GM18502 (cell line): ENCODE data around the gene IBA57.
A peak's percentile ranks its signal among the peaks of the same experiment; 100 is the strongest.

Experiments used
- ATAC-seq: cut with Tn5 transposase; IDR thresholded peaks from one replicate; pipeline ENCODE4 v1.9.1; 2021; ENCODE audit warnings: mild to moderate bottlenecking; ENCODE audit not compliant: unreplicated experiment, poor library complexity

The IBA57 gene

GRCh38 chr1:228165372-228166169, at the start of gene IBA57:
TSS of gene IBA57 (plus strand) at chr1:228165804. CDS start at chr1:228165817, 13 bp downstream.
- ATAC-seq: peak; percentile 85

GRCh38 chr1:228117335-228117734, 48.3 kb upstream of the IBA57 start:
- ATAC-seq: no peak

GRCh38 chr1:228118040-228118439, 47.6 kb upstream of the IBA57 start:
- no peak for ATAC-seq

- no peak for ATAC-seq
Observed at GRCh38 chr1:228120351-228120750, 45.3 kb upstream of the IBA57 start.

DNA sequence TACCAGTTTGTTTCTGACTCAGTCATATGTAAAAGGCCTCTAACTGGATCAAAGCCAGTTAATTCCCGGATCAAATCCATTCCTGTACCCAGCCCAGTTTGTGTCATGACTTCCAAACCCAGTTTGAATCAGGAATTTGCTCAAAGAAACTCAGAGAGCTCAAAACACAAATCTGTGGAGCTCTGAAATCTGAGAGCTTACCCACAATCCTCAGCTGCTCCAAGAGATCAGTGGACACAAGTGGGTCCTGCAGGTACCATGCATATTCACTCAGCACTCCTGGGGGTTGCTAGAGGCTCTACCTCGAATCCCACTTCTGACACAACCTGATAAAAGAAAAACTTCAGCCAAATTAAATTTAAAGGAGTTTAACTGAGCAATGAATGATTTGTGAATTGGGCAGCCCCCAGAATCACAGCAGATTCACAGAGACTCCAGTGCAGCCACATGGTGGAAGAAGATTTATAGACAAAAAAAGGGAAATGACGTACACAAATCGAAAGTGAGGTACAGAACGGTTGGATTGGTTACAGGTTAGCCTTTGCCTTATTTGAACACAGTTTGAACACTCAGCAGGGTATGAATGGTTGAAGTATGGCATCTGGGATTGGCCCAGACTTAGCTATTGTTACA, 44.6 kb upstream of the IBA57 start:
- ATAC-seq: no peak

DNA sequence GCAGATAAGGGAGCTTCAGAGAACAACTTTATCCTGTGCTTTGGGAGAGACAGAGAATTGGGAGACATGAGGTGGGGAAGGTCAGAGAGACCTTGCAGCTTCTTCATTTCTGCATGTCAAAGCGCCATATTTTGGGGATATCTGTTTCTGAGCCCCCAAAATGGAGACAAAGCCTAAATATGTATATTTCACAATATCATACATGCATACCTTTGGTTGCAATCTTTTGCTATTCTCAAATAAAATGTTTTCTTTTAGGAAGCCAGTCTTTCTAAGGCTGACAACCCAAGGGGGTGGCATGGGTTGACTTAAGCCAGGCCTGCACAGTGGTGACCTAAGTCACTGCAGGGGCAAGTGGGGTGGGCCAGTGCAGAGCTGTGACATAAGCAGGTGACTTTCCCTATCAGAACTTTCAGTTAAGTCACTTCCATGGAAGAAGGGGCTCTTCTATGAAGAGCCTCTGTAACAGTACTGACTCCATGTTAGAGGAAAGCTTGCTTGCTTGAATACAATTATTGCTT, 42.6 kb upstream of the IBA57 start:
- ATAC-seq: no peak

GRCh38 chr1:228123505-228123904, 42.1 kb upstream of the IBA57 start:
- no peak for ATAC-seq

DNA sequence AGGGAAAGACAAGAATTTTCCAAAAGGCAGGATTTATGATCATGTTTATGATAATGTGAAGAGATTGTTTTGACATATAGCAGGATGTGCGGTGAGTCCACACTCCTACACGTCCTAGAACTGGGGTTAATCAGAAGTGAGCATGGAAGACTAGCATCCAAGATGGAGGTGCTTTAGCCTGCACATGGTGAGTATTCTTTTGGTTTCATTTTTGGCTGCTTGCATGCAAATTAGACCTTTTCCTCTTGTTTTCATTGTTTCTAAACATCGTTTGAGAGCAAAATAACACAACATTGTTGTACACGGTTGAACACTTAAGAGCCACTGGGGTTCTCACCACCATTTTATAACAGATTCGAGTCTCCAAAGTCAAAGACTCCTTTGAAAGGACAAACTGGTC, 40.4 kb upstream of the IBA57 start:
- no peak for ATAC-seq

DNA sequence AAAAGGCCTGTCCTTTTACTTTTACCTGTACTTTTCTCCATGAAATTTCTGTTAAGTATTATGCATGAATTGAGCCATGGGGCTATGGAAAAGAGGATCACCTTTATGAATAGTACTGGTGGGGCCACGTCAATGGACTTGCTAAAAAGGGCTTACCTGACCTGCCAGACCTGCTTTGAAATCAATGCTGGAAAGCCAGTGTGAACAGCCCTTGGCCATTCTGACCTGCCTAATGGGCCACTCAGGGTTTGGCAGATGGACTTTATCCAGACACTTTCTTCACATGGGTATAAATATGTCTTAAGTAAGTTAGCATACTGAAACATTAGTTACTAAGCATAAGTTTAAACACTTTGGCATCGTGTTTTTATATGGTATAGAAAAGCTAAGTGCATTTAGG, 33.8 kb upstream of the IBA57 start:
- ATAC-seq: no peak

DNA sequence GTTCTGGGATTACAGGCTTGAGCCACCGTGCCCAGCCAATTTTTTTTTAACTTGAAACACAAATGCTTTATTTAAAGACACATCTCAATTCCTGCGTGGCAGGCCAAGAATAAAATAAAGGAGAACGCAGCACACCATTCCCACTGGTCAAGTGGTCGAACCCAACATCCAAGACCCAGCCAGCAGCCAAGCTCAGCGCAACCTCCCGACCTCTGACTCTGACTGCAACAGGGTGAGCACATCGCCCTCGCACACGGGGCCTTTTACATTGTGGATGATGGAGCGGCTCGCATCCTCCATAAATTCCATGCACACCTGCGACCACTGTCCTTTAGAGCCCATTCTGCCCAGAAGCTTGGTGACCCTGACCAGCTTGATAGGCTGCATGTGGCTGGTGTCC, 31.0 kb upstream of the IBA57 start:
- no peak for ATAC-seq

- no peak for ATAC-seq
Observed at GRCh38 chr1:228136901-228137300, 28.7 kb upstream of the IBA57 start.

GRCh38 chr1:228139406-228139930, 26.1 kb upstream of the IBA57 start:
- no peak for ATAC-seq

DNA sequence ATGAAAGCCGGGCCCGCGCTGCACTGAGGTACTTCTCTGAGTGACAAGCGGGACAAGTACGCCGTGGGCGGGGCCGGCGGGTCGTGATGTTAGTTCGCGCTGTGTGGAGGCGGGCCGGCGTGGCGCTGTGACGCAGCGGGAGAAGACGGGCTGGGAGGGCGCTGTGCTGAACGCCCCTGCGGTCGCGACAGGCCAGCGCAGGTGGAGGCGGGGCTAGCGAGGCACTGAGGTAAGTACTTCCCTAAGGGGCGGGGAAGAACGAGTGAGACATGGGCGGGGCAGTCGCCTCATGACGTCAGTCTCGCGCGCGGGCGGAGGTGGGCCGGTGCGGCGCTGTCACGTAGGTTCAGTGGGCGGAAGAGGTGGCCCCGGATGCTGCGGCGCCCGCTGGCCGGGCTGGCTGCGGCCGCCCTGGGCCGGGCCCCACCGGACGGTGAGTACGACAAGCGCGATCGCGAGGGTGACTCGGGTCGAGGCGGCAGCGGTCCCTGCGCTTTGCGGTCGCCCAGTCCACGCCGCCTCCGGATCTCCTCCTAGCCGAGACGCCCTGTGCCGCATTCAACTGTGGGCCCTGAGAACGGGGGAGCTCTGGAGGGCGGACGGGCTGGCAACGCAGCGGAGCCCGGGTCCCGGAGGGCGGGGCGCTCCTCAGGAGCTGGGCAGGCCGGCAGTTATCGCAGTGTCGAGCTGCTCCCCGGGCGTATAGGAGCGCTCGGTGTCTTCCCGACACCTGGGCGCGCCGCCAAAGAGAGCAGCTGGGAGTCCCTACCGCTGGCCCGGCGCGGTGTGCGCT, 25.5 kb upstream of the IBA57 start, which contains the start of gene GUK1:
Gene GUK1, plus strand, starts transcription at position 349 of the 793 bp plus-strand sequence. Its CDS starts 24 bp downstream, at position 373.
- peak; percentile 94 for ATAC-seq

DNA sequence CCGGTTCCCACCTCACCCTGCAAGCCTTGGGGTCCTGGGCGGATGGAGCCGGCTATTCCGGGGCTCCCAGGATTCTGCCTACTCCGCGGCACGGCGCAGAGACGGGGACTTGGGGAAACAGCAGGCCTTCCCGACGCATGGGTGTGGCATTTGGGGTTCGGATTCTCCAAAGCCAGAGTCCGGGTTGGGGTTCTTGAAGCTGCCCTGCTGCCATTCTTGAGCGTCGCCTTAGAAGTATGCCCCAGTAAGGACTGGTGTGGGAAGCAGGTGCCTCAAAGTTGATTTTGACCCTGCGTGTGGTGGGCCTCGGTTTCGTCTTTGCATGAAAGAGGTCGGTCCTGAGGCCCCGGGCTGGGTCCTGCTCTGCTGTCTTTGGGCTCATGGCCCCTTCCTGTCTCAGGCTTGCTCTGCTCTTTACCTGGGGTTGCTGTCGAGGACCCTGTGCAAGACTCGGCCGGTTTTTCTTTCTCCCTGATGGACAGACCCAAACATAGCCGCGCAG, 24.8 kb upstream of the IBA57 start:
- ATAC-seq: no peak

- no peak for ATAC-seq
Observed at GRCh38 chr1:228141226-228142044, 24.2 kb upstream of the IBA57 start.

DNA sequence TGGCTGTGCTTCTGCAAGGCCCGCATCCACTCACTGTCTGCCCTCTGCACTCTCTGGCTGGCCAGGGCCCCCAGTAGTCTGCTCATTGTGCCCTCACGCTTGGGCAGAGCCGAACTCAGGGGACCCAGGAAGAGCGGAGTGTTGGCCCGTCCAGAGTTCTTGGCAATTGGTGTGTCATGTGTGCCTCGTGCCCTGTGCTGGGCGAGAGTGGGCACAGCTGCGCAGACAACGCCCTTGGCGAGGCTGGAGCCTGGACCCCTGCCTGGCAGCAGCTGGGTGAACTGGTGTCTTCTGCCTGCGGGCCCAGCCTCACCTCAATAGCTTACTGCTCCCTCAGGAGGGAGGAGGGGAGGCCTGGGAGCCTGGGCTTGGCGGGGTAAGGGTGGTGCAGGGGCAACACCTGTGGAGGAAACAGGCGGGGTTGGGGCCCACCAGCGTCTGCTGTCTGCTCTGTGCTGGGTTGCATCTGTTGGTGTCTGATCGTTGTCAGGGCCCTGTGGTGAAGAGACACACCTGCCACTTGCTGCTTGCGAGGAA, 23.4 kb upstream of the IBA57 start:
- no peak for ATAC-seq

DNA sequence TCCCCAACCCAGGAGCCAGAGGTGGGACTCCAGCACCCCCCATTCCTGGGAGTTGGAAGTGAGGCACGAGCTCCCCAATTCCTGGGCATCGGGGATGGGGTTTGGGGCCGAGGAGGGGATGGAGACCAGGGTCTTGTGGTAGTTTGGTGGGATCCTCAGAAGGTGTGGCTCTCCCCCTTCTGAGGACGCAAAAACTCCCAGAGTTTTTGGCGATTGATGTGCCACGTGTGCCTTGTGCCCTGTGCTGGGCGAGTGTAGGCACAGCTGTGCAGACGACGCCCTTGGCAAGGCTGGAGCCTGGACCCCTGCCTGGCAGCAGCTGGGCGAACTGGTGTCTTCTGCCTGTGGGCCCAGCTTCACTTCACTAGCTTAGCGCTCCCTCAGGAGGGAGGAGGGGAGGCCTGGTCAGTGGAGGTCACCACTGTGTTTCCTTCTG, 22.9 kb upstream of the IBA57 start:
- no peak for ATAC-seq

DNA sequence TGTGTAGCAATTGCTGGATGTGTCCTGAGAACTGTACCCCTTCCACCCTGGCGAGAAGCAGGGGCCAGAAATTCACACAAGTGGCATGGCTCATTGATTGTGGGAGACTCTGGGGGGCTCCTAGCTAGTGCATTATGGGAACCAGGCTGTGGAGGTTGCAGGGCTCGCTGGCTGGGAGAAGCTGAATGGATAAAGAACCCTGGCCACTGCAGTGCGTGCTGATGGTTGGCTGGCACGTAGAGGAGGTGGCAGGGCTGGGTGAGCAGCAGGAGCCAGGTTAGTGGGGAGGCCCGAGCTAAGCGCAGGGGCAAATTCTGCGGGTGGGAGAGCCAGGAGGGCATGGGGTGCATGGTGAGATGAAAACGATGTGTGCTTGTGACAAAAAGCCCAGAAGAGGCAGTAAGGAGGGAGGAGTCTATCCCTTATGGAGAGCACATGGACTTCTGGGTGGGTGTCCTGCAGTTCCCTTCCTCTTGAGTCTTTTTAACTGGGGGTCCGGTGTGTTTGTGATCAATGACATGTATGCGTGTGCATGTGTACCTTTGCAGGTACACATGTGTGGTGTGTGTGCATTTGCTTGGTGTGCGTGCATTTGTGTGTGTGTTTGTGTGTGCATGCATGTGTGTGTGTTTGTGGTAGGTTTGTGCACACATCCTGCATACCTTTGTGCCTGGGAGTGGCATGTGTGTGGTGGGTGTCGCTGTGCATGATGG, 22.0 kb upstream of the IBA57 start:
- no peak for ATAC-seq
